ENCODE measurements around the gene BIVM. TPM values are rescaled to one million over a fixed set of nuclear protein-coding genes. Genes with fewer than 3 reads are reported as not detected.

The BIVM gene
- total RNA-seq, 3 donors from 2014 or later = 15.2 to 29.6 (median 27.2) TPM

GRCh38 chr13:102800145-102801041 is 1.5 kb downstream of the BIVM start:
- no peaks in the 10 kb centered on the region for H3K36me3 ChIP-seq
- peak overlapping the region; percentile 74 to 78 for H3K27ac ChIP-seq
- H3K4me1 ChIP-seq = peaks cover 0 to 7% of the 10 kb centered on the region in 2 donors
- intact Hi-C loops (cut with DNase I; ENCODE audit: low total_unique reads) = no loop called here
- peak overlapping the region; percentile 76 to 84 (median 79) for H3K4me3 ChIP-seq
- H3K27me3 ChIP-seq = no peaks in the 10 kb centered on the region
- TF ChIP-seq POLR2A (IDR thresholded peaks at IDR 0.05) (no peak), CTCF (IDR thresholded peaks at IDR 0.05) (peak in 2 of 3 donors; percentile 31 to 45), POLR2AphosphoS5 (IDR thresholded peaks at IDR 0.05) (peak in 1 of 3 donors; percentile 55)
- H3K9me3 ChIP-seq = no peaks in the 10 kb centered on the region
- DNase-seq (ENCODE audit: low spot score in 2 of 2) = peak; percentile 43 to 63

GRCh38 chr13:102805680-102806079 is 6.8 kb downstream of the BIVM start:
- Histone ChIP-seq H3K4me1 (no peaks in the 10 kb centered on the region), H3K27me3 (no peaks in the 10 kb centered on the region), H3K27ac (no peak overlapping the region), H3K9me3 (peaks cover 0 to 2% of the 10 kb centered on the region in 2 donors), H3K4me3 (no peak overlapping the region), H3K36me3 (no peaks in the 10 kb centered on the region)
- TF ChIP-seq CTCF (IDR thresholded peaks at IDR 0.05) (no peak), POLR2AphosphoS5 (IDR thresholded peaks at IDR 0.05) (no peak), POLR2A (IDR thresholded peaks at IDR 0.05) (no peak)
- no peak for DNase-seq (ENCODE audit: low spot score in 2 of 2)
- intact Hi-C loops (cut with DNase I; ENCODE audit: low total_unique reads) = no loop called here

GRCh38 chr13:102807699-102808098 is 8.8 kb downstream of the BIVM start:
- intact Hi-C loops (cut with DNase I; ENCODE audit: low total_unique reads) = no loop called here
- DNase-seq (ENCODE audit: low spot score in 2 of 2) = no peak
- H3K4me1 ChIP-seq = no peaks in the 10 kb centered on the region
- no peak overlapping the region for H3K4me3 ChIP-seq
- no peak overlapping the region for H3K27ac ChIP-seq
- H3K9me3 ChIP-seq = peaks cover 5 to 10% of the 10 kb centered on the region in 2 donors
- H3K27me3 ChIP-seq = no peaks in the 10 kb centered on the region
- H3K36me3 ChIP-seq = no peaks in the 10 kb centered on the region
- TF ChIP-seq POLR2AphosphoS5 (IDR thresholded peaks at IDR 0.05) (no peak), CTCF (IDR thresholded peaks at IDR 0.05) (no peak), POLR2A (IDR thresholded peaks at IDR 0.05) (no peak)

GRCh38 chr13:102812611-102813287 is 13.8 kb downstream of the BIVM start:
- Histone ChIP-seq H3K36me3 (no peaks in the 10 kb centered on the region), H3K4me3 (no peak overlapping the region), H3K9me3 (peaks cover 5 to 10% of the 10 kb centered on the region in 2 donors), H3K4me1 (no peaks in the 10 kb centered on the region), H3K27ac (no peak overlapping the region), H3K27me3 (no peaks in the 10 kb centered on the region)
- no peak for DNase-seq (ENCODE audit: low spot score in 2 of 2)
- intact Hi-C loops (cut with DNase I; ENCODE audit: low total_unique reads) = no loop called here
- TF ChIP-seq POLR2A (IDR thresholded peaks at IDR 0.05) (no peak), POLR2AphosphoS5 (IDR thresholded peaks at IDR 0.05) (no peak), CTCF (IDR thresholded peaks at IDR 0.05) (no peak)

All from breast epithelium (tissue), 4 donors.